ENCODE results near the gene RFC4.

Gene RFC4

GRCh38 chr3:186845756-186846155 is 39.5 kb upstream of the RFC4 start:
- TF ChIP-seq CTCF (conservative IDR thresholded peaks at IDR 0.05; ENCODE audit: low read depth, low read length): no peak
- DNase-seq (ENCODE audit: low read depth): no peak

GRCh38 chr3:186844908-186845307 is 38.6 kb upstream of the RFC4 start:
- no peak overlapping the region for H3K4me3 ChIP-seq (ENCODE audit: low read depth, low read length)
- no peak for DNase-seq (ENCODE audit: low read depth)
- no peak for TF ChIP-seq CTCF (conservative IDR thresholded peaks at IDR 0.05; ENCODE audit: low read depth, low read length)

More at GRCh38 chr3:186845756-186846155, 39.5 kb upstream of the RFC4 start:
- H3K4me3 ChIP-seq (ENCODE audit: low read depth, low read length): no peak overlapping the region

GRCh38 chr3:186843039-186843432 is 36.8 kb upstream of the RFC4 start:
- TF ChIP-seq CTCF (conservative IDR thresholded peaks at IDR 0.05; ENCODE audit: low read depth, low read length): no peak
- no peak for DNase-seq (ENCODE audit: low read depth)
- H3K4me3 ChIP-seq (ENCODE audit: low read depth, low read length): no peak overlapping the region

- H3K4me3 ChIP-seq (ENCODE audit: low read depth, low read length): no peak within 1 kb of the TSS
- TF ChIP-seq CTCF (conservative IDR thresholded peaks at IDR 0.05; ENCODE audit: low read depth, low read length): no peak
- DNase-seq (ENCODE audit: low read depth): no peak
Observed at GRCh38 chr3:186842426-186843038, 36.2 kb upstream of the RFC4 start, which contains the start of gene ADIPOQ. ADIPOQ (plus strand) TSS chr3:186842710; CDS start chr3:186853059, 10,349 bp downstream.

- no peak for TF ChIP-seq CTCF (conservative IDR thresholded peaks at IDR 0.05; ENCODE audit: low read depth, low read length)
- DNase-seq (ENCODE audit: low read depth): no peak
- H3K4me3 ChIP-seq (ENCODE audit: low read depth, low read length): no peak overlapping the region
Observed at GRCh38 chr3:186841620-186842019, 35.3 kb upstream of the RFC4 start.

GRCh38 chr3:186839874-186840641 is 33.8 kb upstream of the RFC4 start:
- peak; percentile 81 for DNase-seq (ENCODE audit: low read depth)
- no peak for TF ChIP-seq CTCF (conservative IDR thresholded peaks at IDR 0.05; ENCODE audit: low read depth, low read length)
- no peak overlapping the region for H3K4me3 ChIP-seq (ENCODE audit: low read depth, low read length)
